Transverse colon (tissue), 4 donors: ENCODE results near the gene NCKAP5. TPM values are rescaled to one million over a fixed set of nuclear protein-coding genes. Genes with fewer than 3 reads are reported as not detected.

Experiments
- DNase-seq: peaks from one replicate; pipeline ENCODE4 v3.0.0-alpha.2; 2019
- H3K27ac ChIP-seq, 4 donors: fragments of 200-600 bp; sonication (generic); 2 replicates each; pipeline ENCODE4 v1.5.1; 2016 to 2018; ENCODE audit warnings: inconsistent platforms in 4 of 4
- H3K27me3 ChIP-seq: fragments of 200-600 bp; sonication (generic); 2 replicates; pipeline ENCODE4 v1.5.1; 2017; ENCODE audit warnings: inconsistent platforms
- H3K36me3 ChIP-seq, 4 donors: fragments of 200-600 bp; sonication (generic); 2 replicates each; pipeline ENCODE4 v1.5.1; 2017 to 2019; ENCODE audit warnings: inconsistent platforms in 4 of 4
- H3K4me1 ChIP-seq, 4 donors: fragments of 200-600 bp; sonication (generic); 2 replicates each; pipeline ENCODE4 v1.5.1; 2017 to 2020; ENCODE audit warnings: inconsistent platforms in 4 of 4
- H3K4me3 ChIP-seq, 4 donors: fragments of 200-600 bp; sonication (generic); 1 replicate in 1 of 4; 2 replicates in 3 of 4; pipeline versions ENCODE4 v1.5.1 to v1.6.1; 2017 to 2019; ENCODE audit warnings: inconsistent platforms in 4 of 4
- H3K9me3 ChIP-seq, 2 donors: fragments of 200-600 bp; sonication (generic); 2 replicates each; pipeline ENCODE4 v1.5.1; 2017 to 2019; ENCODE audit warnings: inconsistent platforms in 2 of 2
- EP300 ChIP-seq: sonication (generic); formaldehyde crosslinking; IDR thresholded peaks from one replicate; pipeline ENCODE4 v1.6.1; 2017; ENCODE audit warnings: antibody characterized with exemption, low read depth
- POLR2A ChIP-seq: fragments of 450-650 bp; IDR thresholded peaks from one replicate; pipeline ENCODE4 v1.6.1; 2016; ENCODE audit warnings: antibody characterized with exemption, mild to moderate bottlenecking, moderate library complexity
- POLR2AphosphoS5 ChIP-seq, 3 donors: sonication (generic); formaldehyde crosslinking; IDR thresholded peaks; one replicate each; pipeline ENCODE4 v1.6.1; 2016; ENCODE audit warnings: antibody characterized with exemption in 3 of 3
- WGBS, 2 donors: methylation state at CpG; one replicate each; pipeline ENCODE4 v1.1.5; 2018; ENCODE audit warnings: low coverage in 1 of 2; 5-methylcytosine and 5-hydroxymethylcytosine counted together
- in situ Hi-C, 4 donors: fragments of 200-750 bp; cut with MboI; loops; one replicate each; pipeline versions ENCODE4 v1.15.0 to v1.15.1; 2017; ENCODE audit warnings: low sequenced_read_pairs in 3 of 4, low pct_ligation_motif_present in 1 of 4, low pct_unique_long_range_greater_than_20kb in 1 of 4
- intact Hi-C: fragments of 100-400 bp; cut with DNase I; formaldehyde crosslinking; loops from one replicate; pipeline ENCODE4 v1.15.1; 2023; ENCODE audit warnings: low total_unique reads
- total RNA-seq, 4 donors: library from RNA; depleted of rRNA; stranded (reverse); fragments of >200 nt; gene quantifications; one replicate each; pipeline ENCODE4 v1.1.0, GENCODE V29; 2016
- TF ChIP-seq, protein P1 (sequence below), 5 experiments: fragments of 200-600 bp in 3 of 5; fragments of 450-650 bp in 2 of 5; sonication (generic) in 3 of 5; IDR thresholded peaks; 1 replicate in 2 of 5; 2 replicates in 3 of 5; pipeline ENCODE4 v1.5.1; 2016 to 2017; ENCODE audit warnings: antibody characterized with exemption in 5 of 5, inconsistent platforms in 3 of 5, mild to moderate bottlenecking in 2 of 5, moderate library complexity in 1 of 5

Gene NCKAP5
- total RNA-seq, 4 donors from 2014 or later = 1.1 to 10.9 (median 5.0) TPM

GRCh38 chr2:133360882-133361281 is 207.4 kb downstream of the NCKAP5 start:
- in situ Hi-C loops (no loop called here), intact Hi-C loops (no loop called here)
- WGBS, 2 donors = 82 to 97% methylated on average over 1 of the region's 1 CpG
- DNase-seq = no peak
- no peak overlapping the region for H3K4me3 ChIP-seq
- no peak overlapping the region for H3K27ac ChIP-seq
- H3K4me1 ChIP-seq = no peaks in the 10 kb centered on the region
- no peaks in the 10 kb centered on the region for H3K9me3 ChIP-seq
- no peaks in the 10 kb centered on the region for H3K27me3 ChIP-seq
- no peaks in the 10 kb centered on the region for H3K36me3 ChIP-seq
- TF ChIP-seq EP300 (no peak), POLR2AphosphoS5 (IDR thresholded peaks at IDR 0.05) (no peak), POLR2A (no peak)
- TF ChIP-seq, protein P1, sequence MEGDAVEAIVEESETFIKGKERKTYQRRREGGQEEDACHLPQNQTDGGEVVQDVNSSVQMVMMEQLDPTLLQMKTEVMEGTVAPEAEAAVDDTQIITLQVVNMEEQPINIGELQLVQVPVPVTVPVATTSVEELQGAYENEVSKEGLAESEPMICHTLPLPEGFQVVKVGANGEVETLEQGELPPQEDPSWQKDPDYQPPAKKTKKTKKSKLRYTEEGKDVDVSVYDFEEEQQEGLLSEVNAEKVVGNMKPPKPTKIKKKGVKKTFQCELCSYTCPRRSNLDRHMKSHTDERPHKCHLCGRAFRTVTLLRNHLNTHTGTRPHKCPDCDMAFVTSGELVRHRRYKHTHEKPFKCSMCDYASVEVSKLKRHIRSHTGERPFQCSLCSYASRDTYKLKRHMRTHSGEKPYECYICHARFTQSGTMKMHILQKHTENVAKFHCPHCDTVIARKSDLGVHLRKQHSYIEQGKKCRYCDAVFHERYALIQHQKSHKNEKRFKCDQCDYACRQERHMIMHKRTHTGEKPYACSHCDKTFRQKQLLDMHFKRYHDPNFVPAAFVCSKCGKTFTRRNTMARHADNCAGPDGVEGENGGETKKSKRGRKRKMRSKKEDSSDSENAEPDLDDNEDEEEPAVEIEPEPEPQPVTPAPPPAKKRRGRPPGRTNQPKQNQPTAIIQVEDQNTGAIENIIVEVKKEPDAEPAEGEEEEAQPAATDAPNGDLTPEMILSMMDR (IDR thresholded peaks at IDR 0.05) = no peak

DNA sequence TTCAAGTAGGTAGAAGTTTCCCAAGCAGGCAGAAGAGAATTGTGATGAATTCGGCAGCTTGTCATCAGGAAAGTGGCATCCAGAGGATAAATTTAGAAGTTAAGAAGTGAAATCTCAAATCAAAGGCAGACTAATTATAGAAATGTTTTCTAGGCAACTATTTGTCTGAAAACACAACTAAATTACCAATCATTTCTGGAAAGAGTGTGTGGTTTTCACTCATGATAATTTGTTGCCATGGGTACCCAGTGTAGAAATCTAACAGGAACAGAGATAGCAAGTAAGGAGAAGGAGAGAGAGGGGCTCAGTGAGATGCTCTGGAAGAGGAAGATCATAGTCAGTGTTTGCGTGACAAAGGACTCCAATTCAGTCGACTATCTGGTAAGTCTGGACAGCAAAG is 208.1 kb downstream of the NCKAP5 start:
- Histone ChIP-seq H3K36me3 (no peaks in the 10 kb centered on the region), H3K4me3 (no peak overlapping the region), H3K4me1 (no peaks in the 10 kb centered on the region), H3K27ac (no peak overlapping the region), H3K27me3 (no peaks in the 10 kb centered on the region), H3K9me3 (no peaks in the 10 kb centered on the region)
- 72 to 81% methylated on average over 3 of the region's 3 CpGs for WGBS, 2 donors
- DNase-seq = no peak
- intact Hi-C loops = no loop called here
- TF ChIP-seq POLR2A = no peak
- TF ChIP-seq EP300 = no peak
- no peak for TF ChIP-seq POLR2AphosphoS5 (IDR thresholded peaks at IDR 0.05)
- TF ChIP-seq, protein P1 (IDR thresholded peaks at IDR 0.05) = no peak
- in situ Hi-C loops = no loop called here

DNA sequence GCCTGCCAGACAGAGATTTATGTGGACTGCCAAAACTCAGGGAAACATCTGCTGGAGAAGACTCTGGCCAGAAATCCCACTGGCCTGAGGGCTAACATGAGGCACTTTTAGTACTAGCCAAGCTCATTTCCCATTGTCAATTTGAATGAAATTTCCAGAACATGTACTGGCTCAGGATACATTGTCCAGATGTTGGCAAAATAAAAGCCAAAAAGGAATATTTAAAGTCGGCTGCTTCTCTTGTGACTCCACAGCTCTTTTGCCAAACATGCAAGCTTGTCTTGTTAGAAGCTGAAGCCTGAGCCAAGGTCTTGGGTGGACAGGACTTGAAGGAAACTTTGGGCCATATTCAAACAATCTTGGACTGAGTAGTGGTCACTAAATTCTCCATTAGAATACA is 215.5 kb downstream of the NCKAP5 start:
- no peak for TF ChIP-seq POLR2A
- no peak for TF ChIP-seq EP300
- TF ChIP-seq, protein P1 (IDR thresholded peaks at IDR 0.05) = no peak
- no peak for TF ChIP-seq POLR2AphosphoS5 (IDR thresholded peaks at IDR 0.05)
- H3K4me1 ChIP-seq = no peaks in the 10 kb centered on the region
- no peak for DNase-seq
- no peak overlapping the region for H3K27ac ChIP-seq
- in situ Hi-C loops (no loop called here), intact Hi-C loops (no loop called here)
- H3K36me3 ChIP-seq = no peaks in the 10 kb centered on the region
- H3K27me3 ChIP-seq = no peaks in the 10 kb centered on the region
- H3K4me3 ChIP-seq = no peak overlapping the region
- no peaks in the 10 kb centered on the region for H3K9me3 ChIP-seq
- 56 to 63% methylated on average over 1 of the region's 1 CpG for WGBS, 2 donors

DNA sequence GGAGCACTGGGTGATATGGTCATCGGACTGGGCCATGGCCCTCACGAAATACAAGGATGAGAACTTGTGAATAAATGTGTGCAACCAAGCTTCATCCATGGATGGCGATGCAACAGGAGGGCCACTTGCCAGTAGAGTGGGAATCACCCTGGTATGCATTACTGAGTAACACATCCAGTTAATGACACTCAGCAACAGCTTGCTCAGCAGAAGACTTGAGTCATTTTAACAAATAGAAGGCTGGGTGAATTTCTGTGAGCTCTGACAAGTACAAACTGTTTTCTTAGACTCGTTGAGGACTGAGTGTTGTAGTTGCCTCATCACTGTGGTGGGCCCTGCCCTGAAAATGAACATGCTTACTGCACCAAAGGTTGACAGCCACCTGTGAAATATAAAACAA is 221.6 kb downstream of the NCKAP5 start:
- in situ Hi-C loops = no loop called here

More for the DNA sequence above, 221.6 kb downstream of the NCKAP5 start:
- intact Hi-C loops = no loop called here
- no peak for DNase-seq
- Histone ChIP-seq H3K36me3 (no peaks in the 10 kb centered on the region), H3K27ac (no peak overlapping the region), H3K4me1 (no peaks in the 10 kb centered on the region), H3K4me3 (no peak overlapping the region), H3K27me3 (no peaks in the 10 kb centered on the region), H3K9me3 (no peaks in the 10 kb centered on the region)
- 75 to 82% methylated on average over 3 to 4 of the region's 4 CpGs for WGBS, 2 donors
- TF ChIP-seq, protein P1 (IDR thresholded peaks at IDR 0.05) = no peak
- TF ChIP-seq EP300 = no peak
- TF ChIP-seq POLR2AphosphoS5 (IDR thresholded peaks at IDR 0.05) = no peak
